GM21526 (cell line): ENCODE results near the gene TMEM37.

Experiments
- ATAC-seq: cut with Tn5 transposase; IDR thresholded peaks from one replicate; pipeline ENCODE4 v1.9.1; 2021; ENCODE audit warnings: moderate library complexity; ENCODE audit not compliant: unreplicated experiment, low FRiP score

Gene TMEM37

DNA sequence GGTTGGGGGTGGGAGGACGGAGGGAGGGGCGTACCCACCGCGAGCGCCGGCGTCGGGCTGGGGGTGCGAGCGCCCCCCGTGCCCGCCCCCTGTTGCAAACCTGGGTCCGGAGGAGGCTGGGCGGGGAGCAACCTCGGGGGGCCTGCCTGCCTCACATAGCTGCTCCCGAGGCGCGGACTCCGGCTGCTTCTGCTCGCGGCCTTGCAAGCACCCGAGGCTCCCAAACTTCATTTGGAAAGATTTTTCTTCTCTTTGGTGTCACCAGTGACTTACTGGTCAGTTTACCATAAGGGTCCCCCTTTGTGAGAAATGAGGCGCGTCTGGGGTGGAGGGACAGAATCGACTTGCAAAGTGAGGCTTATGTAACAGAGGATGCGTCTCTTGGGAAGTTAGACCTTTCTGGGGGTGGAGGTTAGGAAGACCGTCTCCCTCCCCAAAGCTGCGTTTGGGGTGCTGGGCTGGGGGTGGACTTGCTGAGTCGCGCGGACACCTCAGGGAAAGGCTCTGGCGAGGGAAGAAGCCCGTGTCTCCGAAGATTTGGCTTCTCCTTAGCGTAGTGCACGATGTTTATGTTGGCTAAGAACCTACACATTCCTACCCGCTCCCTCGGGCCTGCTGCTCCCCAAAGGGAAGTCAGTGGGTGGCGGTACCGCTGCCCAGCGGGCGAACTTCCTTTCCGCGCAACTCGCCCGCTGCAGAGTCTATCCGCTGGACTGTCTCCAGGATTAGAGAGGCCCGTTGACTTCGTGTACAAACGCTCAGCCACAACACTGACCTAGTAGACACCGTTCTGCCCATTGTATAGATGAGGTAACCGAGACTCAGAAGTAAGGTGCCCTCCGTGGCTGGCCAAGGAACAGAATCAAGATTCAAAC is 559 bp downstream of the TMEM37 start:
- ATAC-seq, result peak; percentile 5

- ATAC-seq, result no peak
Observed at GRCh38 chr2:119432851-119433522, 1.3 kb downstream of the TMEM37 start.

- ATAC-seq, result no peak
Observed at GRCh38 chr2:119433636-119434327, 2.1 kb downstream of the TMEM37 start.

DNA sequence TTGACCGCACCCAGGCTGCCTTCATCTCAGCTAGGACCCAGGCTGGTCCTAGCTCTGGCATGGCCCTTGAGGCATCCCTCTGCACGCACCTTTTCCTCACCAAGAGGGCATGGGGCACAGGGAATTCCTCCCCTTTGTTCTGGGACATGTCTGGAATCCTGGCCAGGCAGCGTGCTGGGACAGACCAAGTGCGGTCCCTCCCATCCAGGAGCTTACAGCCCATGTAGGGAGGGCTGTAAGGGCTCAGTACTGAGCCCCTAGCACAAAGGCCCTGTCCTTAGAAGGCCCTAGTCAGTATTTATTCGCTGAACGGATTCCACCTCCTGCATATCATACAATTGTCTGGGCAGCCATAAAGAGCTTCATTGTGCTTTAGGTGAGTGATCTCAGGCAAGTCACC is 3.0 kb downstream of the TMEM37 start:
- no peak for ATAC-seq

- no peak for ATAC-seq
Observed at GRCh38 chr2:119435081-119435952, 3.7 kb downstream of the TMEM37 start.

DNA sequence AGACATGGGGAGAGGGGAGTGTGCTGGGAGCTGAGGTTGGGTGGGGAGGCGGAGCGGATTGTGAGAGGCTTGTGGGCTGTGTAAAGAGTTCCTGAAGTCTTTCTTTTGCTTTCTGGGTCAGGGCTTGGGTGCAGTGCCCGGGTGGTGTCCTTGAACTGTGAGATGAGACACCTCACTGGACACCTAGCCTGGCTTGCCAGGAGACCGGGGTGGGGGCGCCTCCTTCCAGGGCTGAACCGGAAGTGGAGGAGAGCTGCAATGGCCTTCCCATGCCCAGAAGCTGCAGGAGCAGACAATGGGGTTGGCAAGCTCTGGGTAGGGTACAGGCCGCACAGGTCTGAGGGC is 4.3 kb downstream of the TMEM37 start:
- ATAC-seq, result no peak

DNA sequence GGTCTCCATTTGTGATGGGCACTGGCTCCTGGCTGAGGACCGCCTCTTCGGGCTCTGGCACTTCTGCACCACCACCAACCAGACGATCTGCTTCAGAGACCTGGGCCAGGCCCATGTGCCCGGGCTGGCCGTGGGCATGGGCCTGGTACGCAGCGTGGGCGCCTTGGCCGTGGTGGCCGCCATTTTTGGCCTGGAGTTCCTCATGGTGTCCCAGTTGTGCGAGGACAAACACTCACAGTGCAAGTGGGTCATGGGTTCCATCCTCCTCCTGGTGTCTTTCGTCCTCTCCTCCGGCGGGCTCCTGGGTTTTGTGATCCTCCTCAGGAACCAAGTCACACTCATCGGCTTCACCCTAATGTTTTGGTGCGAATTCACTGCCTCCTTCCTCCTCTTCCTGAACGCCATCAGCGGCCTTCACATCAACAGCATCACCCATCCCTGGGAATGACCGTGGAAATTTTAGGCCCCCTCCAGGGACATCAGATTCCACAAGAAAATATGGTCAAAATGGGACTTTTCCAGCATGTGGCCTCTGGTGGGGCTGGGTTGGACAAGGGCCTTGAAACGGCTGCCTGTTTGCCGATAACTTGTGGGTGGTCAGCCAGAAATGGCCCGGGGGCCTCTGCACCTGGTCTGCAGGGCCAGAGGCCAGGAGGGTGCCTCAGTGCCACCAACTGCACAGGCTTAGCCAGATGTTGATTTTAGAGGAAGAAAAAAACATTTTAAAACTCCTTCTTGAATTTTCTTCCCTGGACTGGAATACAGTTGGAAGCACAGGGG is 5.5 kb downstream of the TMEM37 start:
- ATAC-seq, result no peak

- ATAC-seq, result no peak
Observed at GRCh38 chr2:119438128-119438656, 6.5 kb downstream of the TMEM37 start.

GRCh38 chr2:119438726-119439284 is 7.2 kb downstream of the TMEM37 start:
- no peak for ATAC-seq

DNA sequence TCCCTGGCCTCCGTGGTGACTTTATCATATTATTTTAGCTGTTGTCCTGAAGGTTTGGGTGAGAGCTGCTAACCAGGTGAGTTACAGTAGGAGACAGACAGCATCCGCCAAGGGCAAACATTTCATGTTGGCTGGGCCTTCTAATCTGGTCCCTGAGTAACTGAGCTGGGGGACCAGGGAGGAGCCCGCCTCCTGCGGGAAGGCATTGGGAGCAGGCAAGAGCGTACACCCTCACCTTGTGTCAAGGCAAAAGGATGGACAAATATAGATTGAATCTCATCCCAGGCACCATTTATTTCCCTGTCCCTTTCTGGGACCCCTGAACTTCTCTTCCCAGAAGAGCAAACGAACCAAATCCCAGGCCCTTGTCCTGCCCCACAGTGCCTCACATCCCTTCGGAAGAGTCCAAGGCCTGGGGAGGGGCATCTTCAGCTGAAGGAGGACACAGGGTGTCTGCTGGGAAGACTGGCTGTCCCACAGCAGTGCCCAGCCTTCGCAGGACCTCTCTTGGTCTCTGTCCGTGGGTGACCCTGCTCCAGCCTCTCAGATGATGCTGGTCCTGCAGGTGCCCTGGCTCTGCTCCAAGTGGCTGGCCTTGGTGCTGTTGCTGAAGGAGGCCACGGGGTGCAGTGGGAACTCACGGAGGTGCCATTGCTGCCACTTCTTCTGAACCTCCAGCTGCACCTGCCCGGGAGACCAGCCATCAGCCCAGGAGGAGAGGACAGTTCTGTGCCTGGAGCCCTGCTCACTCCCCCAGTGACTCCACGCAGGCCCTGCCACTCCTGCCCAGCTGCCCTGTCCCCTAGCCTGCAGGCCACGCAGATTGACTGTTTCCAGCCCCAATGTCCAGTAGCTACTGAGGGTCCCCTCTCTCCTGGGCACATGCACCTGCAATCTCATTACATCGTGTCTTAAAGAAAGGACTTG is 8.2 kb downstream of the TMEM37 start:
- ATAC-seq, result no peak

GRCh38 chr2:119440501-119440870 is 8.8 kb downstream of the TMEM37 start:
- ATAC-seq, result no peak

GRCh38 chr2:119440873-119441272 is 9.2 kb downstream of the TMEM37 start:
- ATAC-seq, result no peak

DNA sequence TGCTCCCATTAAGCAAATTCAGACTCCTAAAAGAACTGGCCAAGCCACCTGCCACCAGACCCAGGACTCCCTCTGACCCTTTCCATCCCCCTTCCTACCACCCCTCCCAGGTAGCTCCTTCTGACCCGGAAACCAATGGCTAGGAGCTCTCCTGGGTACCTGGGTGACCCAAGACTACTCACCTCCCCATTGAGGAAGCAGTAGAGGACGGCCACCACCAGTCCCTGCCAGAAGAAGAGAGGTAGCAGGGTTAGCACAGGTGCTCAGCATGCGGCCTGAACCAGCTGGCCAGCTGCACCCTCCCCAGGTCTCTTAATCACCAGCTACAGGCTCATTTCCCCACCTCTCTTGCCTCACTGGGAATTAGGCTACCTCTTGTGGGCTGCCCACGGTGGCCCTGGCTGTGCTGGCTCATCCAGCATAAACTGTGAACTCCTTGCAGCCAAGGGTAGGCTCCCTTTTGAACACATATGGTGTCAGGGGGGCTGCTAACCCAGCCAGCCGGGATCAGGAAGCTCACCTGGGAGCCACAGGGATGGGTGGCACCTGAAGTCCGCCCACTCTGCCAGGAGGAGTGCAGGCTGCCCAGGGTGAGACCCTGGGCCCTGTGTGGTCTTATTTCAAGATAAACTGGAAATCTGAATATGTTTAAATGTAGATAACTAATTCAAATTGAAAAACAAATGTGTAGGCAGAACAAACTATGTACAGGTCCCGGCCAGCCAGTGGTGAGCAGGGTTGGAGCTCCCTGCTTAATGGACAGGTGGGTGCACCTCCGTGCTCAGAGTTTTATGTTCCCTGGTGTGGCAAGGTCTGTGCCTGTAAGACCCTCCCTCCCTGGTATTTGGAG is 9.9 kb downstream of the TMEM37 start:
- ATAC-seq, result no peak

DNA sequence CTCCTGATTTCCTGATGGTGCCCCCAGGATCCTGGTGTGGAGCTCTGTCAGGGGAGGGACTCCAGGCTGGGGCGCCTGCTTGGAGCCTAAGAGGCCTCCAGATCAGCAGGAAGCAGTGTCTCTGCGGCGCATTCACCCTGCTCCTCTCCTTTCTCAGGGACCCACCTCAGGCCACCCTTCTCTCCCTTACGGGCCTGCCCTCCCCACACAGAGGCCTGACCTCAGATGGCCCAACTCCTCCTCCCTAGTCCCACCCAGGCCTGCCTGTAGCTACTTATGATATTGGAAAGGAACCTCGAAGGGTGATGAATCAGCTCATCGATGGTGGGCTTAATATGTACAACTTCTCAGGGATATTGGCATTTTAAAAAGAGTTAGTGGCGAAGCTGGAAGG is 10.6 kb downstream of the TMEM37 start:
- no peak for ATAC-seq

DNA sequence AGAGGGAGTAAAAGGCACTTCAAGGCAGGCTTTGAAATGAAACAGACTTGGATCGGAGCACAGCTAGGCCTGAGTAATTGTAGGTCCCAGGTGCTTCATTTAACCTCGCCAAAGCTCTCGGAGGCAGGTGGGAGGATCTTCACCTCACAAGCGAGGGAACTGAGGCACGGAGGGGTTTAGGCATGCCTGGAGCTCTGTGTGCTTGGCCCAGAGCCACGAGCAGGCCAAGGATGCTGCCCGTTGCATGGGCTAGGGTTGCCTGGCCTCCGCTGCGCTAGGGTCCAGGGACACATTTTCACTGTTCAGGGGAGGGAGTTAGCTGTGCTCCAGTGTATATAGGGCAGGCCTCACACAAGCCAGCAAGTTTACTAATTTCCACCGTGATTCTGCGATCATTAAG is 11.2 kb downstream of the TMEM37 start:
- no peak for ATAC-seq

- no peak for ATAC-seq
Observed at GRCh38 chr2:119446037-119446436, 14.4 kb downstream of the TMEM37 start.

DNA sequence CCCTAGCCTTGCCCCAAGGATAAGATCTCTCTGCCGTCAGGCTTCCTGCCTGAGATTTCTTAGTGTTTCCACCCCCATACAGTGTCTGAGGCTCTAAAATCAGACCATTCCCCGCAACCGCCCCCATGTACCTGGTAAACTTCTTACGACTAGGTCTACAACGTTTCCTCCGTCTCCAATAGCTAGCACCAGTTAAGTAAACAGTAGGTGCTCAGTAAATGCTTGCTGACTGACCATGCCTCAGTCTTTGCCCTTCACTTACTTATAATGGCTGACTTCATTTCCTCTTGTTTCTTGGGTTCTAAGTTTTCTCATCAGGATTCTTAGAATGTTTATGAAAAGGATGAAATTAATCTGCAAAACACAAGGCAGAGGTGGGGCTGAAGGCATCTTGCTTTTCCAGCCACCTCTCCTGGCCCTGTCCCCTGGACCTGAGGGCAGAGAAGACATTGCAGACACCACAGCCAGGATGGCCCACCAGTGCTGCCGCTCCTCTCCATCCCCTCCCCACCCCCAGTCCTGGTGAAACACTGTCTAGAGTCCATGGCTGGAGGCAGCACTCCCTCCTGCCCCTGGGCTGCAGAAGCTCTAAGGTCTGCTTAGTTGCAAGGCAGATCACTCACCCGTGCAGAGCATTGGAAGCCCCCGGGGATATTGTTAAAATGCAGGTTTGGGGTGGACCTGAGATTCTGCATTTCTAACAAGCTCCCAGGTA is 16.9 kb downstream of the TMEM37 start:
- ATAC-seq, result no peak
